H1 (cell line): ENCODE measurements around the gene MTFMT. TPM values are rescaled to one million over a fixed set of nuclear protein-coding genes. Genes with fewer than 3 reads are reported as not detected.

Experiments
- CTCF ChIA-PET: fragments of 300-600 bp; sonication (Branson Sonifier 250); formaldehyde crosslinking; loops from one replicate; lab custom pipeline; 2021; ENCODE audit not compliant: partially characterized antibody; lab: Charles Lee
- POLR2A ChIA-PET: fragments of 300-600 bp; sonication (Branson Sonifier 250); formaldehyde crosslinking; loops from one replicate; lab custom pipeline; 2021; ENCODE audit warnings: inconsistent platforms; ENCODE audit not compliant: partially characterized antibody; lab: Charles Lee
- DNase-seq, 2 experiments: peaks; one replicate each; pipeline versions ENCODE4 v3.0.0 to v3.0.0-alpha.2; 2010 to 2022; ENCODE audit warnings: low spot score in 2 of 2, low read depth in 1 of 2, mixed read lengths in 1 of 2
- FAIRE-seq: peaks from 2 replicates; lab custom pipeline; 2011; peaks lifted over from hg19 to GRCh38; lab: Jason Lieb, UNC
- H2AFZ ChIP-seq: 2 replicates; pipeline ENCODE4 v1.8.1; 2012; ENCODE audit warnings: low read length, inconsistent platforms
- H2AK5ac ChIP-seq: 2 replicates; pipeline ENCODE4 v1.6.1; 2013; ENCODE audit warnings: low read depth, low read length
- H2BK120ac ChIP-seq: replicated peaks from 2 replicates; pipeline ENCODE3; 2013; ENCODE audit warnings: low read depth, low read length, inconsistent platforms
- H2BK12ac ChIP-seq: 2 replicates; pipeline ENCODE4 v1.6.1; 2013; ENCODE audit warnings: low read depth, low read length
- H2BK15ac ChIP-seq: 2 replicates; pipeline ENCODE4 v1.6.1; 2013; ENCODE audit warnings: low read length
- H2BK20ac ChIP-seq: 2 replicates; pipeline ENCODE4 v1.6.1; 2013; ENCODE audit warnings: low read length
- H2BK5ac ChIP-seq: 2 replicates; pipeline ENCODE4 v1.6.1; 2013; ENCODE audit warnings: low read depth, low read length
- H3K14ac ChIP-seq: 2 replicates; pipeline ENCODE4 v1.6.1; 2013; ENCODE audit warnings: inconsistent platforms; ENCODE audit not compliant: insufficient read length
- H3K18ac ChIP-seq: 2 replicates; pipeline ENCODE4 v1.6.1; 2013; ENCODE audit warnings: low read length; ENCODE audit errors: extremely low read depth
- H3K23ac ChIP-seq: 2 replicates; pipeline ENCODE4 v1.6.1; 2013; ENCODE audit warnings: inconsistent platforms; ENCODE audit not compliant: insufficient read length
- H3K23me2 ChIP-seq: 2 replicates; pipeline ENCODE4 v1.6.1; 2013; ENCODE audit warnings: low read depth, low read length
- H3K27ac ChIP-seq: 2 replicates; pipeline ENCODE4 v1.6.1; 2011; ENCODE audit warnings: low read depth, low read length, inconsistent platforms
- H3K27me3 ChIP-seq, 4 experiments: replicated peaks in 1 of 4; 1 replicate in 1 of 4; 2 replicates in 3 of 4; pipeline versions ENCODE4 v1.6.1 to v1.8.1; 2011 to 2013; ENCODE audit warnings: low read length in 3 of 4, mild to moderate bottlenecking in 3 of 4, inconsistent platforms in 2 of 4, mixed read lengths in 2 of 4, moderate library complexity in 1 of 4; ENCODE audit not compliant: control insufficient read depth in 3 of 4, insufficient read depth in 3 of 4; ENCODE audit errors: extremely low read depth in 1 of 4
- H3K36me3 ChIP-seq, 4 experiments: 2 replicates each; pipeline versions ENCODE4 v1.6.1 to v1.8.1; 2011 to 2013; ENCODE audit warnings: mild to moderate bottlenecking in 4 of 4, low read length in 3 of 4, moderate library complexity in 2 of 4, control low read depth in 1 of 4, inconsistent platforms in 1 of 4; ENCODE audit not compliant: insufficient read depth in 4 of 4, control insufficient read depth in 2 of 4
- H3K4ac ChIP-seq: replicated peaks from 2 replicates; pipeline ENCODE3; 2013; ENCODE audit warnings: low read length, low read depth, mixed read lengths, inconsistent platforms; ENCODE audit not compliant: insufficient read length
- H3K4me1 ChIP-seq, 4 experiments: replicated peaks in 1 of 4; 1 replicate in 1 of 4; 2 replicates in 3 of 4; pipeline versions ENCODE4 v1.6.1 to v1.8.1; 2011 to 2013; ENCODE audit warnings: low read length in 3 of 4, inconsistent platforms in 2 of 4, mixed read lengths in 1 of 4; ENCODE audit not compliant: insufficient read depth in 4 of 4, control insufficient read depth in 3 of 4
- H3K4me2 ChIP-seq, 2 experiments: 2 replicates each; pipeline versions ENCODE4 v1.6.1 to v1.8.1; 2011 to 2013; ENCODE audit warnings: low read depth in 2 of 2, low read length in 2 of 2, control low read depth in 1 of 2, inconsistent platforms in 1 of 2, mild to moderate bottlenecking in 1 of 2; ENCODE audit not compliant: insufficient read depth in 1 of 2
- H3K4me3 ChIP-seq, 4 experiments: fragments of 200-600, 300-600 bp in 1 of 4; sonication (generic), shearing (Covaris generic), sonication (Bioruptor Twin) in 1 of 4; 2 replicates each; pipeline versions ENCODE4 v1.5.1 to v1.8.1; 2011 to 2016; ENCODE audit warnings: low read length in 4 of 4, low read depth in 3 of 4, control low read depth in 2 of 4, inconsistent platforms in 2 of 4, mild to moderate bottlenecking in 2 of 4, mixed read lengths in 1 of 4, moderate library complexity in 1 of 4; ENCODE audit not compliant: insufficient read depth in 2 of 4; ENCODE audit errors: extremely low read depth in 1 of 4
- H3K56ac ChIP-seq: replicated peaks from 2 replicates; pipeline ENCODE3; 2013; ENCODE audit warnings: low read depth, mild to moderate bottlenecking, mixed read lengths, low read length, inconsistent platforms; ENCODE audit not compliant: insufficient read length
- H3K79me1 ChIP-seq: 2 replicates; pipeline ENCODE4 v1.6.1; 2013; ENCODE audit warnings: low read depth, low read length, control low read depth
- H3K79me2 ChIP-seq, 2 experiments: 2 replicates each; pipeline versions ENCODE4 v1.6.1 to v1.8.1; 2012 to 2013; ENCODE audit warnings: low read length in 2 of 2, mild to moderate bottlenecking in 2 of 2, inconsistent platforms in 1 of 2; ENCODE audit not compliant: insufficient read depth in 2 of 2, control insufficient read depth in 1 of 2
- H3K9ac ChIP-seq, 4 experiments: replicated peaks in 1 of 4; 1 replicate in 1 of 4; 2 replicates in 3 of 4; pipeline versions ENCODE4 v1.6.1 to v1.8.1; 2011 to 2013; ENCODE audit warnings: low read depth in 3 of 4, low read length in 3 of 4, control low read depth in 2 of 4, mild to moderate bottlenecking in 2 of 4, moderate library complexity in 2 of 4, inconsistent platforms in 1 of 4; ENCODE audit errors: extremely low read depth in 1 of 4
- H3K9me3 ChIP-seq, 2 experiments: 2 replicates each; pipeline versions ENCODE4 v1.6.1 to v1.8.1; 2012 to 2013; ENCODE audit warnings: mild to moderate bottlenecking in 2 of 2, moderate library complexity in 2 of 2, control low read depth in 1 of 2, inconsistent platforms in 1 of 2, low read depth in 1 of 2, low read length in 1 of 2, mixed read lengths in 1 of 2; ENCODE audit not compliant: insufficient read depth in 2 of 2
- H4K20me1 ChIP-seq, 2 experiments: replicated peaks in 1 of 2; 2 replicates each; pipeline versions ENCODE3 to v1.8.1; 2011 to 2013; ENCODE audit warnings: inconsistent platforms in 2 of 2, low read length in 2 of 2, mild to moderate bottlenecking in 1 of 2; ENCODE audit not compliant: insufficient read depth in 2 of 2, control insufficient read depth in 1 of 2
- H4K5ac ChIP-seq: 2 replicates; pipeline ENCODE4 v1.6.1; 2013; ENCODE audit warnings: low read length, low read depth, mixed read lengths, inconsistent platforms; ENCODE audit not compliant: insufficient read length
- H4K8ac ChIP-seq: 2 replicates; pipeline ENCODE4 v1.8.0; 2013; ENCODE audit warnings: mild to moderate bottlenecking, moderate library complexity, low read length, inconsistent platforms; ENCODE audit not compliant: insufficient read depth; ENCODE audit errors: extremely low read depth
- H4K91ac ChIP-seq: replicated peaks from 2 replicates; pipeline ENCODE3; 2013; ENCODE audit warnings: low read length, mixed read lengths, inconsistent platforms; ENCODE audit not compliant: insufficient read length
- CBX5 ChIP-seq: fragments of 300-800, 300-1000 bp; sonication (generic); IDR thresholded peaks from 2 replicates; pipeline ENCODE4 v1.7.1; 2016; ENCODE audit warnings: antibody characterized with exemption, low read length, low read depth
- CTCF ChIP-seq, 3 experiments: IDR thresholded peaks; 1 replicate in 2 of 3; 2 replicates in 1 of 3; pipeline versions ENCODE4 v1.5.1 to v1.6.1; 2011; ENCODE audit warnings: low read length in 3 of 3, mild to moderate bottlenecking in 3 of 3, inconsistent platforms in 2 of 3, low read depth in 1 of 3, moderate library complexity in 1 of 3; ENCODE audit not compliant: insufficient read depth in 1 of 3; ENCODE audit errors: control extremely low read depth in 1 of 3
- EGR1 ChIP-seq: IDR thresholded peaks from 2 replicates; pipeline ENCODE4 v1.6.1; 2011; ENCODE audit warnings: low read depth, low read length, borderline replicate concordance
- GTF2F1 ChIP-seq: IDR thresholded peaks from 2 replicates; pipeline ENCODE4 v1.6.1; 2012; ENCODE audit warnings: low read depth, low read length, improper control_type of control experiment, borderline replicate concordance
- MAFK ChIP-seq: IDR thresholded peaks from 2 replicates; pipeline ENCODE4 v1.6.1; 2012; ENCODE audit warnings: low read depth, mild to moderate bottlenecking, improper control_type of control experiment, low read length
- SP2 ChIP-seq: IDR thresholded peaks from 2 replicates; pipeline ENCODE4 v1.6.1; 2012; ENCODE audit warnings: mild to moderate bottlenecking, low read length, inconsistent platforms
- SUZ12 ChIP-seq: fragments of 200-600 bp; sonication (generic); IDR thresholded peaks from 2 replicates; pipeline ENCODE4 v1.6.1; 2012; ENCODE audit warnings: mild to moderate bottlenecking, inconsistent platforms, low read length, moderate library complexity, mixed read lengths
- TAF7 ChIP-seq: optimal IDR thresholded peaks from 2 replicates; pipeline ENCODE3; 2011; ENCODE audit warnings: low read depth, mild to moderate bottlenecking, inconsistent platforms, low read length, moderate library complexity, borderline replicate concordance
- WGBS, 2 experiments: shearing (Covaris generic) in 1 of 2; methylation state at CpG; one replicate each; pipeline versions ENCODE4 v1.1.6 to v1.1.7; 2013 to 2015; ENCODE audit warnings: low lambda C conversion rate in 2 of 2, mixed read lengths in 2 of 2, inconsistent platforms in 1 of 2, low coverage in 1 of 2, missing lambda C conversion rate in 1 of 2; ENCODE audit not compliant: insufficient replicate concordance in 2 of 2, insufficient coverage in 1 of 2, insufficient read length in 1 of 2; ENCODE audit errors: extremely low coverage in 1 of 2, missing lambda C conversion rate in 1 of 2; 5-methylcytosine and 5-hydroxymethylcytosine counted together
- polyA plus RNA-seq, 7 experiments: library from polyadenylated mRNA; depleted of rRNA in 3 of 7; stranded (reverse) in 5 of 7; unstranded in 2 of 7; fragments of >200 nt in 5 of 7; fragments of 200-250 nt in 2 of 7; gene quantifications; 1 replicate in 5 of 7; 2 replicates in 1 of 7; 4 replicates in 1 of 7; pipeline versions ENCODE4 v1.2.1 to v1.2.3, GENCODE V29; 2011 to 2013; ENCODE audit warnings: missing spikeins in 2 of 7, mixed read lengths in 2 of 7
- total RNA-seq: library from RNA; stranded (reverse); fragmentation: NEBNext Ultra II Directional; extraction: Animal tissue kit (Norgen Biotek cat#: 25700); gene quantifications from 2 replicates; pipeline ENCODE4 v1.2.1, GENCODE V29; 2021
- TF ChIP-seq, protein P1 (sequence below): IDR thresholded peaks from 2 replicates; pipeline ENCODE4 v1.6.1; 2011; ENCODE audit warnings: low read depth, mild to moderate bottlenecking, low read length; ENCODE audit not compliant: insufficient read depth

Gene MTFMT
- total and polyA plus RNA-seq, 2 of the 8 experiments (the other 6 are each of a cell fraction or from before 2014, with no cell fraction given) = 7.7 to 20.8 TPM

DNA sequence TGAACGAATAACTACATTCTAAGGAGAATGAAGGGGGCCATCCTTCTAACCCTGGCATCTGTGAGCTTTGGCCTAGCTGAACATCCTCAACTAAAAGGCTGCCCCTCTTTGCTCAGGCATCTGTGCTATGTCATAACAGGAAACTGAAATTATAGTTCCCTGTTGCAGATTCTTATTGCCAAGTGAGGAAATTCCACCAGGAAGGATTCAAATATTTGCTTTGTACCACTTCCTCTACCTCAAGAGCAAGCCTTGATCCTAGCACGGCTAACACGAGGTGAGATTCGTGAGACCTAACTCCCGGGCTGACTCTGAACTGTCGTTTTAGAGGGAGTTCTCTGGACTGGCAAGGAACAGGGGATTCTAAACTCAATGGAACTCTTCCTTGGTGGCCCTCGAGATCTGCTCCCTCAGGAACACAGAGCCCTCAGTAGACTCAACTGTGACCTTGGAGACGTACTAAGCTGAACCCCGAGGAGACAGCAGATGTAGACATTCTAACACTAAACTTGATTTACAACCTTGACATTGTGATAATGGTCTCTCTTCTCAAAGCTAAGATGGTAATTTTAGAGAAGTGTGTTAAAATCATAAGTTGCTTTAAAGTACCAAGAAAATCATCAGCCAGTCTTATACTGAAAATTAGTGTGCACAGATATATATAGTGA is 43.9 kb downstream of the MTFMT start:
- peaks cover 0 to 13% of the 10 kb centered on the region in 2 experiments; a peak in 1 of 4 replicates for H3K79me2 ChIP-seq
- H4K8ac ChIP-seq = no peak overlapping the region
- no peak overlapping the region for H3K4ac ChIP-seq
- no peak overlapping the region for H2BK5ac ChIP-seq
- no peaks in the 10 kb centered on the region for H3K9me3 ChIP-seq
- H3K23ac ChIP-seq = no peak overlapping the region
- H2AK5ac ChIP-seq = no peak overlapping the region
- H3K27ac ChIP-seq = no peak overlapping the region
- no peak overlapping the region for H3K4me3 ChIP-seq
- no peak overlapping the region for H2BK12ac ChIP-seq
- no peak overlapping the region for H3K9ac ChIP-seq
- peaks cover 8% of the 10 kb centered on the region for H3K23me2 ChIP-seq
- CTCF ChIA-PET = interaction anchor here (0.7 to 1.5 kb wide), 4 partner anchors 14 to 258 kb away, joined by 3 to 4 read pairs (median 3); no protein-coding TSS in a partner anchor
- no peak overlapping the region for H4K91ac ChIP-seq
- no peak overlapping the region for H3K14ac ChIP-seq
- H4K5ac ChIP-seq = no peak overlapping the region
- no peak overlapping the region for H3K4me2 ChIP-seq
- no peak overlapping the region for H3K18ac ChIP-seq
- DNase-seq = peak in 1 of 2 experiments; percentile 26
- peaks cover 0 to 5% (median under 1%) of the 10 kb centered on the region in 4 experiments; a peak in 4 of 7 replicates for H3K4me1 ChIP-seq
- H3K56ac ChIP-seq = no peak overlapping the region
- no peak overlapping the region for H2BK20ac ChIP-seq
- no peak for FAIRE-seq
- POLR2A ChIA-PET = interaction anchor here (2.0 kb wide), 1 partner anchor 11 kb away, joined by 5 read pairs; no protein-coding TSS in a partner anchor
- WGBS, 2 experiments = 95% methylated on average over 9 of the region's 9 CpGs; no CpG with 5 or more reads in 1 of the 2 experiments
- no peak overlapping the region for H2AFZ ChIP-seq
- no peak overlapping the region for H2BK120ac ChIP-seq
- no peaks in the 10 kb centered on the region; a peak in 1 of 8 replicates for H3K36me3 ChIP-seq
- no peak overlapping the region for H2BK15ac ChIP-seq
- no peaks in the 10 kb centered on the region; a peak in 1 of 7 replicates for H3K27me3 ChIP-seq
- 0 out of 2 replicates have a peak, but pooled peaks cover 3% of the 10 kb centered on the region for H3K79me1 ChIP-seq
- peaks cover 0 to 2% of the 10 kb centered on the region in 2 experiments for H4K20me1 ChIP-seq
- TF ChIP-seq GTF2F1 (no peak), EGR1 (no peak), MAFK (no peak), TAF7 (no peak), SP2 (no peak), CTCF (IDR thresholded peaks at IDR 0.05; ENCODE audit: control extremely low read depth in 1 of 3, insufficient read depth in 1 of 3, low read depth in 1 of 3, low read length in 3 of 3) (no peak), SUZ12 (no peak), CBX5 (no peak)
- TF ChIP-seq, protein P1, sequence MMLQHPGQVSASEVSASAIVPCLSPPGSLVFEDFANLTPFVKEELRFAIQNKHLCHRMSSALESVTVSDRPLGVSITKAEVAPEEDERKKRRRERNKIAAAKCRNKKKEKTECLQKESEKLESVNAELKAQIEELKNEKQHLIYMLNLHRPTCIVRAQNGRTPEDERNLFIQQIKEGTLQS = no peak
